NB4 (cell line): Measurements from ENCODE around the gene LRRC7.

Experiments used
- DNase-seq: peaks from one replicate; pipeline ENCODE4 v3.0.0; 2010; ENCODE audit warnings: low read depth
- H3K4me3 ChIP-seq: one replicate; pipeline ENCODE4 v1.5.1; 2011; ENCODE audit warnings: mild to moderate bottlenecking, low read depth, low read length, moderate library complexity
- MAX ChIP-seq: IDR thresholded peaks from 2 replicates; pipeline ENCODE4 v1.6.1; 2011; ENCODE audit warnings: low read depth, low read length
- MYC ChIP-seq: IDR thresholded peaks from 2 replicates; pipeline ENCODE4 v1.6.1; 2011; ENCODE audit warnings: low read depth, low read length
- POLR2A ChIP-seq: IDR thresholded peaks from 2 replicates; pipeline ENCODE4 v1.6.1; 2011; ENCODE audit warnings: mild to moderate bottlenecking; ENCODE audit not compliant: insufficient read length; ENCODE audit errors: extremely low read depth
- TF ChIP-seq, protein P1 (sequence below): IDR thresholded peaks from one replicate; pipeline ENCODE4 v1.5.1; 2012; ENCODE audit warnings: low read depth, low read length

Gene LRRC7

GRCh38 chr1:70103770-70104169, 536.0 kb downstream of the LRRC7 start:
- TF ChIP-seq POLR2A (no peak), MYC (no peak), MAX (no peak)
- TF ChIP-seq, protein P1, sequence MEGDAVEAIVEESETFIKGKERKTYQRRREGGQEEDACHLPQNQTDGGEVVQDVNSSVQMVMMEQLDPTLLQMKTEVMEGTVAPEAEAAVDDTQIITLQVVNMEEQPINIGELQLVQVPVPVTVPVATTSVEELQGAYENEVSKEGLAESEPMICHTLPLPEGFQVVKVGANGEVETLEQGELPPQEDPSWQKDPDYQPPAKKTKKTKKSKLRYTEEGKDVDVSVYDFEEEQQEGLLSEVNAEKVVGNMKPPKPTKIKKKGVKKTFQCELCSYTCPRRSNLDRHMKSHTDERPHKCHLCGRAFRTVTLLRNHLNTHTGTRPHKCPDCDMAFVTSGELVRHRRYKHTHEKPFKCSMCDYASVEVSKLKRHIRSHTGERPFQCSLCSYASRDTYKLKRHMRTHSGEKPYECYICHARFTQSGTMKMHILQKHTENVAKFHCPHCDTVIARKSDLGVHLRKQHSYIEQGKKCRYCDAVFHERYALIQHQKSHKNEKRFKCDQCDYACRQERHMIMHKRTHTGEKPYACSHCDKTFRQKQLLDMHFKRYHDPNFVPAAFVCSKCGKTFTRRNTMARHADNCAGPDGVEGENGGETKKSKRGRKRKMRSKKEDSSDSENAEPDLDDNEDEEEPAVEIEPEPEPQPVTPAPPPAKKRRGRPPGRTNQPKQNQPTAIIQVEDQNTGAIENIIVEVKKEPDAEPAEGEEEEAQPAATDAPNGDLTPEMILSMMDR: no peak
- no peak for DNase-seq
- H3K4me3 ChIP-seq: no peak overlapping the region

GRCh38 chr1:70109241-70109640, 541.5 kb downstream of the LRRC7 start:
- DNase-seq: no peak
- no peak overlapping the region for H3K4me3 ChIP-seq
- TF ChIP-seq MYC (no peak), POLR2A (no peak), MAX (no peak)
- TF ChIP-seq, protein P1: no peak

DNA sequence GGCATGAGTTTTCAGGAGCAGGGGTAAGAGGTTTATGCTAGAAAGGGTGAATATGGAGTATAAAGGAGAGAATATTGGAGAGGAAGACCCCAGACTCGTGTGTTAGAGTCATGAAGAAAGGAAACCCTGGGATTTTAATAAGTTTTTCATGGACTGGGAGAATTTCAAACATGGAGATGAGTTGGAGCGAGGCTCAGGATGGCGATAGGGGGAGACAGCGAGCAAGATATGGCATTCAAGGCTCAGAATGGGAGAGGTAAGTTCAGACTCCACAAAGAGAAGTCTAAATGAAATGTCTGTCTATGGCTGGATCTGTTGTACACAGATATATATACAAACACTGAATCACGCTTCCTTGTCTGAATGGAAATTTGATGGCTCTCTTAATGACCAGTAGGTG, 545.1 kb downstream of the LRRC7 start:
- peak; percentile 9 for DNase-seq
- TF ChIP-seq POLR2A (no peak), MAX (no peak), MYC (no peak)
- TF ChIP-seq, protein P1: peak; percentile 25
- no peak overlapping the region for H3K4me3 ChIP-seq

DNA sequence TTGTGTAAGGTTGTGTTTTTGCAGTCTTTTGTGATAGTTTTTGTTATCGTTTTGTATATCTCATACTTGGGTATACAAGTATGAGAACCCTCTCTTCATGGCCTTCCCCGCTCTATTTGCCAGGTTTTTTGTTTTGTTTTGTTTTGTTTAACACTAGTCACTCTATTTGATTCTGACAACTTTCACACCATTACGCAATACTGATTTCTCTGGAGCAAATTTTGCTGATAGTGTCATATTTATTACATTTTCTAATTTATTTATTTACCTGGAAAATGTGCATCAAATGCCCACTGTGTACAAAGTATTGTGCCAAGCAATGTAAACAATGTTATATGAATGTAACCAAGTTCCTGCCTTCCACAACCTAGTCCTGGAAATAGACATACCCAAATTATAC, 547.6 kb downstream of the LRRC7 start:
- TF ChIP-seq, protein P1: no peak
- TF ChIP-seq MAX (no peak), POLR2A (no peak), MYC (no peak)
- no peak overlapping the region for H3K4me3 ChIP-seq
- DNase-seq: no peak

DNA sequence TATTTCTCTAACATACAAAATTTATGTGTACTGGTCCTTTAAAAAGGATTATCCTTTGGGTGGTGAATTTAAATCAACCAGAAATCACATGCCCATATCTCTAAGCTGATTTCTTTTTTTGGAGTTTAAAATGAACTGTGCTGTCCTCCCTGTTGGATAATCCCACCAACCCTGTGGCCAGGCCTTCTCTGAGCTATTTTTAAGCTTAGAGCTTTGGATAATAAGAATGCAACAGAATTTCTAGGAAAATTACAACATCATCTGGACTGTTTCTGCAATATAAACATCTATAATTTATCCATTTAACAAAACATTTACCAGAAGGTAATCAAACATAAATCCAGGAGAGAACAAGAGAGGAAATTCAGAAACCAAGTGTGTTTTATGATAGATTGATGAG, 549.3 kb downstream of the LRRC7 start:
- DNase-seq: no peak
- no peak overlapping the region for H3K4me3 ChIP-seq
- no peak for TF ChIP-seq MYC
- no peak for TF ChIP-seq POLR2A
- TF ChIP-seq, protein P1: no peak
- TF ChIP-seq MAX: no peak

DNA sequence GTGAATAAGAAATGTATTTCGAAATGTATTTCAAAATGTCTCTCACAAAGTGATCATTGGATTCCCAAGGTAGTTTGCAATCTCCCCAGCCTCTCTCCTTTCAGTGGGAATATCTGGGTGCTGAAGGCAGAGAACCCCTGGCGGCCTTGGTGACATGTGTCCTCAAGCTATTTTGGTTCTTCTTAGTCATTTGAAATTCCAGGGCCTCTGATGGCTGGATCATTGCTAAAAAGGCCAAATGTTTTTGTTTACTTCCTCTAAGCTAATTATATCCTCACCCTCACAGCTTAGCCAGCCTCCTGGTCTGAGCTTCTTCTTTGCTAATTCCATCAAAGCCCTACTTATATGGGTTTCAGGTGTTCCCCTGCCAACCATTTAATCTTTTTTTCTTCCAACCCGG, 566.4 kb downstream of the LRRC7 start:
- no peak overlapping the region for H3K4me3 ChIP-seq
- DNase-seq: no peak
- TF ChIP-seq, protein P1: no peak
- no peak for TF ChIP-seq MYC
- TF ChIP-seq POLR2A: no peak
- TF ChIP-seq MAX: no peak
